ACHN (cell line): ENCODE data around the gene ANK3.

Source experiments
- DNase-seq: peaks from one replicate; pipeline ENCODE4 v3.0.0-alpha.2; 2015
- in situ Hi-C: cut with HindIII; loops from 2 replicates; pipeline ENCODE4 v1.10.0; 2017; ENCODE audit warnings: low sequenced_read_pairs, low pct_ligation_motif_present, low pct_unique_long_range_greater_than_20kb

The ANK3 gene

DNA sequence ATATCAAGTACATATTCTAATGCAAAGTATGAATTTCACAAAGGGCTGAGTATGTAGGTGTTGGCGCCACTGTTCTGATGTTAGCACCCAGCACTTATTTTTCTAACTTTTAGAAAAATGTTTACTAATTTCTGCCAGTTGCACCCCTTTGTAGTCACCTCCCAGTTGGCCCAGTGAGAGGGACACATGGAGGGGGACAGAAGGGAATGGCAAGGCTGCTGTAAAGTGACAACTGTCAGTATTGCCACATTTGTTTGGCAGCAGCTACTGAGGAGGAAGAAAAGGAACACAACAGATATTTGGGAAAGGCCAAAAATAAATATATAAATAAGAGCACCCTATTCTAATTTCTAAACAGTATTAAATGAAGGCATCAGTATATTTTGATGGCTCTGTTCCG lies 57.3 kb downstream of the ANK3 start:
- no peak for DNase-seq
- in situ Hi-C loops = no loop called here

DNA sequence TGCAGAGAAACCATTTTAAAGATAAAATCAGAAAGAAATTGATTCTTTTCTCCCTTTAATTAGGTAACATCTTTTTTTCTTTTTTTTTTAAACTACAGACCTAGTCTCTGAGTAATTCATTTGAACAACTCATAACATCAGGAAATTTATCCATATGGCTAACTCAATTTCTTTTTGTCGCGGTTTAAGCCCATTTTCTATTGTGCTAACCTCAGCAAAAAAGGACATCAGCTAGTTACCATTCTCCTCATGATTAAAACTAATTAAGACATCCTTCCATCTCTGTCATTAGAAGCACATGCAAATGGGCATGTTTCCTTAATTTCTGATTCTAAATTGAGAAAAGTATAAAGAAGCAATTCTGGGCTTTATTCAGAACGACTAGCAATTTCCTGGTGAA lies 57.8 kb downstream of the ANK3 start:
- DNase-seq = no peak
- in situ Hi-C loops = no loop called here

DNA sequence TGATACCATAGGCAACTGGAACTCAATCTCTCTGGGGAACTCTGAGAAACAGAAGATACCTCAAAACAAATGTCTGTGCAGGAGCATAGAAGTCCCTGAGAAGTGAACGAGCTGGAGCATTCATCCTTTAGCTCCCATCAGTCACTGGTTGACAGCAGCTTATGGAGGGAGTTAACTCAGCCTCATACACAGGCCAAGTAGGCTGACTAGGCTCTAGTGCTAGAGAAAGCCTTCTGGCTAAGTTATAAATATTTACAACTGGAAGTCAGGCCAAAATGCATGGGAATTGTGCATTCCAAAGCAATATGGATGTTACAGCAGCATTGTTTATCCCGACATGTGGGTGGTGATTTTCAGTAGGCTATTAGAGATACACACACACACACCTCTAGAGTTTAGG lies 66.5 kb downstream of the ANK3 start:
- in situ Hi-C loops = no loop called here
- DNase-seq = no peak

GRCh38 chr10:60320666-60321065 lies 69.0 kb downstream of the ANK3 start:
- in situ Hi-C loops = no loop called here
- DNase-seq = no peak

- DNase-seq = no peak
- in situ Hi-C loops = no loop called here
Observed at GRCh38 chr10:60316029-60316428, 73.6 kb downstream of the ANK3 start.

DNA sequence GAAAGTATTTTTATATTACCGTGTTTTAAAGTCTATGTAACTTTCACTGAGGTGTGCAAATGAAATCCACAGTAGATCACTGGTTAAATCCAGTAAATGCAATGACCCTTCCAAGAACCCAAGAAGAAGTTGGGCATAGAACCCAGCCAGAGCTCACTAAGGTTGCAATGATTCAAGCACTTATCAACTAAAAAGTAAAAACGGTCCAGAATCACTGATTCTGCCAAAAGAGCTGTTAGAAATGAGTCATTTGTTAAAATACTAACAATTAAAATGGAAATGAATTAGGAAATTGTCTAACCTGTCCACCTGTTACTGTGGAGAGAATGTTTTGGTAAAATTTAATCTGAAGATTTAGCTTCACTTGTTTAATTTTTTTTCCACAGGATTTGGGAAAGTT lies 74.4 kb downstream of the ANK3 start:
- no peak for DNase-seq
- in situ Hi-C loops = no loop called here

GRCh38 chr10:60314069-60314940 lies 75.4 kb downstream of the ANK3 start:
- in situ Hi-C loops = no loop called here
- DNase-seq = peak; percentile 66

DNA sequence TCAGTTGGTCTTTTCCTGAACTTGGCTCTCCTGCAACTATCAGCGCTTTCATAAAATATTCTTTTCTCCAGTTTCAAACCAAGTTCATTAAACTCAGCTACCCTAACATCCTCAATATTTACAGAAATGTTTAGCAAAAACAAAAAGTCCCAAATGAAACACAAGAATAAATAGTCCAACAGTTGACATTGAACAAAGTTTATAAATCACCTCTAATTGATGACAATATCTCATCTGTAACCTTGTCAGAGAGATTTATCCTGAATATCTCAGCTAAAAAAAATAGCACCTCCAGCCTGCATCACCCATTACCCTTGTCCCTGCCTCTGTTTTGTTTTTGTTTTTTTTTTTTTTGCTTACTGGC lies 76.1 kb downstream of the ANK3 start:
- no peak for DNase-seq
- in situ Hi-C loops = no loop called here

GRCh38 chr10:60312818-60313588 lies 76.7 kb downstream of the ANK3 start:
- DNase-seq = no peak
- in situ Hi-C loops = no loop called here

DNA sequence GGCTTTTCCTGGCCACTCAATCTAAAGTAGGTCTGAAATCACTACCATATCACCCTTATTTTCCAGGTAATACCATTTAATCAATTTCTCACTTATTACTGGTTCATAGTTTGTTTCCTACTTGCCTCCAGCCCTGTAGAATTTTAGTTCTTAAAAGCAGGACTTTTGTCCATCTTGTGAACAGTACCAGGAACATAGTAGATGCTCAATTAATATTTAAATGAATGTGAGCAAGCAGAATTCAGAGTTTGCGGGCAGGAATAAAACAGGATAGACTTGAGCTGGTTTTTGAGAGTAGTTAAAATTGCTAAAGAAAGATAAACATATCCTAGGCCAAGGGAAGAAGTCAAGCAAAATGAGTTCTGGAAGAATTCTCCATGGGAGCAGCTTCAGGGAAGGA lies 77.9 kb downstream of the ANK3 start:
- in situ Hi-C loops = no loop called here
- no peak for DNase-seq

GRCh38 chr10:60310740-60311139 lies 78.9 kb downstream of the ANK3 start:
- in situ Hi-C loops = no loop called here

GRCh38 chr10:60309891-60310290 lies 79.8 kb downstream of the ANK3 start:
- in situ Hi-C loops = no loop called here
- DNase-seq = no peak

More at GRCh38 chr10:60310740-60311139, 78.9 kb downstream of the ANK3 start:
- no peak for DNase-seq

DNA sequence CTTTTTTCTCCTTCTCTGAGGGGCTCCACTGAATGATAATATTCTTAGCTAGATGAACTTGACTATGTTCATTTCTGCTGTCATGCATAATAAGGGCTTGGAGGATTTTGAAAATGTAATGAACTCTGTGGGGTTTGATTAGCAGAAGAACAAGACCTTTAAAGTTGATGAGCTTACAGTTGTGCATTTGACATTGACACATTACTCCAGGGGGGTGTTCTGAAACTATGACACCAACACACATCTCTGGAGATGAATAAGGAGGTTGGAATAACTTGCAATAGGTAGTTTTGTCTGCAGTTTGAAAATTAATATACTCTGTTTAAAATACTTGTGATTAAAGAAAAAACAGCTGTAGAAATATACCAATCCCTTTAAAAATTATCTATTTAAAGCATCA lies 80.3 kb downstream of the ANK3 start:
- in situ Hi-C loops = no loop called here

GRCh38 chr10:60305380-60305892 lies 84.2 kb downstream of the ANK3 start:
- in situ Hi-C loops = no loop called here
- DNase-seq = no peak

More for the DNA sequence above, 80.3 kb downstream of the ANK3 start:
- DNase-seq = no peak

GRCh38 chr10:60304829-60305379 lies 84.8 kb downstream of the ANK3 start:
- no peak for DNase-seq
- in situ Hi-C loops = no loop called here

DNA sequence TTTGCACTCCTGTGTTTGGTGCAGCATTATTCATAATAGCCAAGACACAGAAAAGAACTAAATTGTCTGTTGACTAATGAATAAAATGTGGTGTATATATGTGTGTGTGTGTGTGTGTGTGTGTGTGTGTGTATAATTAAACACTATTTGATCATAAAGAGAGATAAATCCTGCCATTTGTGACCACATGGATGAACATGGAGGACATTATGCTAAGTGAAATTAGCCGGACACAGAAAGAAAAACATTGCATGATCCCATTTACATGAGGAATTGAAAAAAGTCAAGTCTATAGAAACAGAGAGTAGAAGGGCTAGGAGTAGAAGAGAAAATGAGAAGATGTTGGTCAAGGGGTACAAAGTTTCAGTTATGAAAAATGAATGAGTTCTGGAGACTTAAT lies 85.9 kb downstream of the ANK3 start:
- no peak for DNase-seq
- in situ Hi-C loops = no loop called here

DNA sequence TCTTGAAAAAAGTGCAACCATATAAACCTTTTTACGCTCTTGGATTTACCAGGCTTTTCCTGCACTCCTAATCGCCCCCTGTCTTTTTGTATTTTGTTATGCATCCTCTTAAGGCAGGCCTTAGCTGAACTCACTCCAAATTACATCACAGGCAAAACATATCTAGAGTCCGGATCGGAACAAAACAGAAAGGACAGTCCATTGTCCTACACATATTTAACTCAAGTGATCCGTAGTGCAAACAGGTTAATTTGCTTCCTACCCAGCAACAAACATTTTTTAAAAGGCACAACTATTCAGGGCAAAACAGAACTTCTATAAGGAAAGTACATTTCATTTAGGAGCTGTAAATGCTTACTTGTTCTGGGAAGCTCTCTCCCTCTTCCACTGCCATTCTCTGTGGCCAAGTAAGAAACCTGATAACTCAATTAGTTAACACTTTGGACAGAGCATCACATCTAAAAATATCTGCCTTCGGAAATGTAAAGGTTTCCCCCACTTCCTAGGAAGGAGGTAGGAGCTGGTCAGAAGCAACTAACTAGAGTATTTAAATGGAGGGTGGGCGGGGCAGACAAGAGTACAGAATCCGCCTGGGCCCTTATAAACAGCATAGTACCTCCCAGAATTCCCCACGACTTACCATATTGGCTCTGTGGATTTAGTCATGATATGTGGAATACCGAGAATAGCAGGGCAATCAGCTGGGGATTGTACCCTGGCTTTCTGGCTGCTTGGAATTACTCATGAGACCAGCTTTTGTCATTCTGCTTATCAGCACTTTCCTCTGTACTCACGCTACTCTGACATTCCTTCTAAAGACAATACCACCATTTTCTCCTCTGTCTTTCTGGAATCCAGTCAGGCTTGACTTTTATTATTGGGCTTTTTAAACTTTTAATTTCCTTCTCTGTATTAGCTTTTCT lies 89.5 kb downstream of the ANK3 start:
- no peak for DNase-seq
- in situ Hi-C loops = no loop called here

- DNase-seq = no peak
- in situ Hi-C loops = no loop called here
Observed at GRCh38 chr10:60299390-60299778, 90.3 kb downstream of the ANK3 start.
